ENCODE data around the gene DAGLB. TPM values are rescaled to one million over a fixed set of nuclear protein-coding genes. Genes with fewer than 3 reads are reported as not detected.

DAGLB gene
- 10 to 100 TPM; 25.1 to 28.5 TPM for total RNA-seq

GRCh38 chr7:6447581-6448199, at the start of gene DAGLB:
Gene DAGLB (minus strand): TSS chr7:6447954. CDS start chr7:6447842, 112 bp downstream.
- H3K27me3 Mint-ChIP-seq (ENCODE audit: low read depth): no peaks in the 10 kb centered on the region
- POLR2A ChIA-PET: interaction anchor here (0.5 to 2.4 kb wide), 3 partner anchors 10 to 883 kb away, joined by 3 to 25 read pairs (median 4); no protein-coding TSS in a partner anchor
- peak; percentile 91 for ATAC-seq
- peak; percentile 96 for DNase-seq
- peaks cover 36% of the 10 kb centered on the region for H3K36me3 Mint-ChIP-seq (ENCODE audit: low read depth)
- H3K27ac Mint-ChIP-seq: peak within 1 kb of the TSS; percentile 91
- CTCF ChIA-PET: interaction anchor here (0.9 to 2.3 kb wide), 3 partner anchors 9 to 143 kb away, joined by 3 to 12 read pairs (median 3); partner anchors contain the start of gene INTS15
- no peaks in the 10 kb centered on the region for H3K9me3 Mint-ChIP-seq (ENCODE audit: insufficient read depth)
- peaks cover 31% of the 10 kb centered on the region for H3K4me1 Mint-ChIP-seq (ENCODE audit: low read depth)
- peak within 1 kb of the TSS; percentile 96 for H3K4me3 Mint-ChIP-seq

- CTCF ChIA-PET: no interaction called here
- H3K4me3 Mint-ChIP-seq: no peak overlapping the region
- no peaks in the 10 kb centered on the region for H3K9me3 Mint-ChIP-seq (ENCODE audit: insufficient read depth)
- DNase-seq (no peak), ATAC-seq (no peak)
- peaks cover 2% of the 10 kb centered on the region for H3K27me3 Mint-ChIP-seq (ENCODE audit: low read depth)
- no peaks in the 10 kb centered on the region for H3K4me1 Mint-ChIP-seq (ENCODE audit: low read depth)
- H3K36me3 Mint-ChIP-seq (ENCODE audit: low read depth): no peaks in the 10 kb centered on the region
- POLR2A ChIA-PET: interaction anchor here (0.7 kb wide), 1 partner anchor 10 kb away, joined by 3 read pairs; no protein-coding TSS in a partner anchor
- no peak overlapping the region for H3K27ac Mint-ChIP-seq
Observed at GRCh38 chr7:6497637-6497905, 49.8 kb upstream of the DAGLB start.

GRCh38 chr7:6496842-6497636, 49.3 kb upstream of the DAGLB start:
- H3K36me3 Mint-ChIP-seq (ENCODE audit: low read depth): no peaks in the 10 kb centered on the region
- DNase-seq (no peak), ATAC-seq (no peak)
- H3K27me3 Mint-ChIP-seq (ENCODE audit: low read depth): peaks cover 2% of the 10 kb centered on the region
- no peak overlapping the region for H3K27ac Mint-ChIP-seq
- ChIA-PET CTCF (no interaction called here), POLR2A (interaction anchor here (0.7 kb wide), 1 partner anchor 10 kb away, joined by 3 read pairs; no protein-coding TSS in a partner anchor)
- H3K9me3 Mint-ChIP-seq (ENCODE audit: insufficient read depth): no peaks in the 10 kb centered on the region
- H3K4me1 Mint-ChIP-seq (ENCODE audit: low read depth): no peaks in the 10 kb centered on the region
- H3K4me3 Mint-ChIP-seq: no peak overlapping the region

GRCh38 chr7:6495597-6496262, 48.0 kb upstream of the DAGLB start:
- ATAC-seq: no peak
- H3K36me3 Mint-ChIP-seq (ENCODE audit: low read depth): no peaks in the 10 kb centered on the region
- H3K4me1 Mint-ChIP-seq (ENCODE audit: low read depth): no peaks in the 10 kb centered on the region
- H3K9me3 Mint-ChIP-seq (ENCODE audit: insufficient read depth): no peaks in the 10 kb centered on the region
- ChIA-PET CTCF (no interaction called here), POLR2A (no interaction called here)
- no peak overlapping the region for H3K27ac Mint-ChIP-seq
- H3K4me3 Mint-ChIP-seq: no peak overlapping the region
- peaks cover 5% of the 10 kb centered on the region for H3K27me3 Mint-ChIP-seq (ENCODE audit: low read depth)
- no peak for DNase-seq

- ChIA-PET CTCF (no interaction called here), POLR2A (no interaction called here)
- no peak for DNase-seq
- peaks cover 4% of the 10 kb centered on the region for H3K9me3 Mint-ChIP-seq (ENCODE audit: insufficient read depth)
- no peak for ATAC-seq
- H3K36me3 Mint-ChIP-seq (ENCODE audit: low read depth): no peaks in the 10 kb centered on the region
- H3K27ac Mint-ChIP-seq: no peak overlapping the region
- H3K4me1 Mint-ChIP-seq (ENCODE audit: low read depth): no peaks in the 10 kb centered on the region
- H3K4me3 Mint-ChIP-seq: no peak overlapping the region
- H3K27me3 Mint-ChIP-seq (ENCODE audit: low read depth): peaks cover 5% of the 10 kb centered on the region
Observed at GRCh38 chr7:6494365-6494764, 46.6 kb upstream of the DAGLB start.

GRCh38 chr7:6491194-6491593, 43.4 kb upstream of the DAGLB start:
- ATAC-seq: no peak
- ChIA-PET CTCF (no interaction called here), POLR2A (no interaction called here)

GRCh38 chr7:6489612-6490011, 41.9 kb upstream of the DAGLB start:
- ATAC-seq: no peak
- H3K9me3 Mint-ChIP-seq (ENCODE audit: insufficient read depth): peaks cover 4% of the 10 kb centered on the region
- H3K27ac Mint-ChIP-seq: no peak overlapping the region
- H3K36me3 Mint-ChIP-seq (ENCODE audit: low read depth): no peaks in the 10 kb centered on the region
- CTCF ChIA-PET: interaction anchor here (0.8 to 1.4 kb wide), 2 partner anchors 11 to 26 kb away, joined by 3 read pairs; no protein-coding TSS in a partner anchor
- H3K4me3 Mint-ChIP-seq: no peak overlapping the region
- peaks cover 5% of the 10 kb centered on the region for H3K27me3 Mint-ChIP-seq (ENCODE audit: low read depth)
- no peak for DNase-seq
- H3K4me1 Mint-ChIP-seq (ENCODE audit: low read depth): peaks cover 3% of the 10 kb centered on the region
- POLR2A ChIA-PET: no interaction called here

More at GRCh38 chr7:6491194-6491593, 43.4 kb upstream of the DAGLB start:
- Mint-ChIP-seq H3K4me3 (no peak overlapping the region), H3K27me3 (ENCODE audit: low read depth) (peaks cover 5% of the 10 kb centered on the region), H3K9me3 (ENCODE audit: insufficient read depth) (peaks cover 4% of the 10 kb centered on the region), H3K4me1 (ENCODE audit: low read depth) (no peaks in the 10 kb centered on the region), H3K36me3 (ENCODE audit: low read depth) (no peaks in the 10 kb centered on the region), H3K27ac (no peak overlapping the region)
- no peak for DNase-seq

GRCh38 chr7:6487184-6487545, 39.4 kb upstream of the DAGLB start:
- ChIA-PET POLR2A (interaction anchor here (0.9 kb wide), 1 partner anchor 11 kb away, joined by 3 read pairs; no protein-coding TSS in a partner anchor), CTCF (no interaction called here)
- Mint-ChIP-seq H3K27me3 (ENCODE audit: low read depth) (peaks cover 3% of the 10 kb centered on the region), H3K4me3 (no peak overlapping the region), H3K36me3 (ENCODE audit: low read depth) (peaks cover 8% of the 10 kb centered on the region), H3K27ac (no peak overlapping the region), H3K4me1 (ENCODE audit: low read depth) (peaks cover 14% of the 10 kb centered on the region), H3K9me3 (ENCODE audit: insufficient read depth) (peaks cover 4% of the 10 kb centered on the region)
- ATAC-seq: no peak
- no peak for DNase-seq

GRCh38 chr7:6486438-6487183, 38.9 kb upstream of the DAGLB start:
- POLR2A ChIA-PET: interaction anchor here (0.9 kb wide), 1 partner anchor 11 kb away, joined by 3 read pairs; no protein-coding TSS in a partner anchor
- CTCF ChIA-PET: interaction anchor here (1.6 kb wide), 1 partner anchor 88 kb away, joined by 3 read pairs; no protein-coding TSS in a partner anchor

GRCh38 chr7:6482743-6483119, 35.0 kb upstream of the DAGLB start:
- no peak for ATAC-seq
- H3K27ac Mint-ChIP-seq: peak overlapping the region; percentile 95
- peak overlapping the region; percentile 94 for H3K4me3 Mint-ChIP-seq
- no peaks in the 10 kb centered on the region for H3K27me3 Mint-ChIP-seq (ENCODE audit: low read depth)
- no peaks in the 10 kb centered on the region for H3K9me3 Mint-ChIP-seq (ENCODE audit: insufficient read depth)
- DNase-seq: no peak
- CTCF ChIA-PET: no interaction called here
- H3K36me3 Mint-ChIP-seq (ENCODE audit: low read depth): peaks cover 33% of the 10 kb centered on the region
- peaks cover 57% of the 10 kb centered on the region for H3K4me1 Mint-ChIP-seq (ENCODE audit: low read depth)
- POLR2A ChIA-PET: interaction anchor here (0.6 kb wide), 1 partner anchor 44 kb away, joined by 4 read pairs; no protein-coding TSS in a partner anchor

More at GRCh38 chr7:6486438-6487183, 38.9 kb upstream of the DAGLB start:
- peaks cover 10% of the 10 kb centered on the region for H3K36me3 Mint-ChIP-seq (ENCODE audit: low read depth)
- ATAC-seq (no peak), DNase-seq (no peak)
- no peak overlapping the region for H3K4me3 Mint-ChIP-seq
- H3K4me1 Mint-ChIP-seq (ENCODE audit: low read depth): peaks cover 18% of the 10 kb centered on the region
- H3K9me3 Mint-ChIP-seq (ENCODE audit: insufficient read depth): peaks cover 4% of the 10 kb centered on the region
- peaks cover 3% of the 10 kb centered on the region for H3K27me3 Mint-ChIP-seq (ENCODE audit: low read depth)
- no peak overlapping the region for H3K27ac Mint-ChIP-seq

GRCh38 chr7:6482307-6482706, 34.6 kb upstream of the DAGLB start:
- Mint-ChIP-seq H3K4me3 (peak overlapping the region; percentile 94), H3K27me3 (ENCODE audit: low read depth) (no peaks in the 10 kb centered on the region), H3K4me1 (ENCODE audit: low read depth) (peaks cover 61% of the 10 kb centered on the region), H3K9me3 (ENCODE audit: insufficient read depth) (no peaks in the 10 kb centered on the region), H3K27ac (no peak overlapping the region), H3K36me3 (ENCODE audit: low read depth) (peaks cover 34% of the 10 kb centered on the region)
- DNase-seq: no peak
- no peak for ATAC-seq
- ChIA-PET CTCF (no interaction called here), POLR2A (interaction anchor here (0.6 kb wide), 1 partner anchor 43 kb away, joined by 4 read pairs; no protein-coding TSS in a partner anchor)

All from activated CD8-positive, alpha-beta T cell treated with anti-CD3 and anti-CD28 coated beads, Interleukin-2, amount 10 ng/mL, durations not matched to agents 7 days and 5 days (primary cell).